Activated CD4-positive, alpha-beta T cell treated with anti-CD3 and anti-CD28 coated beads, Interleukin-10, Interleukin-2, amounts not matched to agents 100 ng/mL and 50 ng/mL, durations not matched to agents 16 hours and 8 hours (primary cell): Measurements from ENCODE around the gene EBF3.

Experiments
- DNase-seq: peaks from one replicate; pipeline ENCODE4 v3.0.0-alpha.2; 2020

The EBF3 gene

DNA sequence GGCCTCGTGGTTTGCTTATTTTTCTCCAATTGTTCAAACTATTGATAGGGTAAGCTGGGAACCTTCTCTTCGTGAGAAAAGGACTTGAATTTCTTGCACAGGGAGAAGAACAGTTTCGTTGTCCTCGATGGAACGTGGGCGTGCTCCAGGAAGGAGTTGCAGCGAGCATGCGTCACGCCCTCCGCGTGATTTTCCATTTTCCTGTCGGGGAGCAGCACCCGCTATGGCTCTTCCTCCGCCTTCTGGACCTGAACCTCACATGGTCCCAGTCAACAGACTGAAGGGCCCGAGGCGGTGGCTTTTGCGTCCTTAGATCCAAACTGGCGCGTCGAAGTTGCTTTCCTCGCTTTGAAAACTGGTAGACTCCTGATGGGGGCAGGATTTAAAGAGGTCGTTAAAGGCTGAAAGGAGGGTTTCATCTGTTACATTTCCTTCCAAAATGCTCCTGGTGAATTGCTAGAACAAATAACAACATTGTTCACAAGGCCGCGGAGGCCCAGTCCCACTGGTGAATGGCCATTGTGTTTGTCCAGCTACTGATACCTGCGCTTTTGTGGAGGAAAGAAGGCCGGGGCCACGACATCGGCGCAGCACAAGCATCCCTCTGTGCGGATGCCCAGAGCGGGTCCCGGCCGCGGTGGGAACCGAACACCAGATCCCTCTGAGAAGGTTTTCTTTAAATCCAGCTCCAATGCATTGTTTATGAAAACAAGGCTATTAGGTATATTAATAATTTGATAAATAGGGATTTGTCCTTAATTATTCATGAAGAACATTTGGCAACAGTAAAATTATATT is 75.9 kb downstream of the EBF3 start:
- no peak for DNase-seq

- DNase-seq, result no peak
These were observed 76.6 kb downstream of the EBF3 start for GRCh38 chr10:129887381-129887905.

- DNase-seq, result no peak
These were observed 77.8 kb downstream of the EBF3 start for GRCh38 chr10:129886263-129886662.

DNA sequence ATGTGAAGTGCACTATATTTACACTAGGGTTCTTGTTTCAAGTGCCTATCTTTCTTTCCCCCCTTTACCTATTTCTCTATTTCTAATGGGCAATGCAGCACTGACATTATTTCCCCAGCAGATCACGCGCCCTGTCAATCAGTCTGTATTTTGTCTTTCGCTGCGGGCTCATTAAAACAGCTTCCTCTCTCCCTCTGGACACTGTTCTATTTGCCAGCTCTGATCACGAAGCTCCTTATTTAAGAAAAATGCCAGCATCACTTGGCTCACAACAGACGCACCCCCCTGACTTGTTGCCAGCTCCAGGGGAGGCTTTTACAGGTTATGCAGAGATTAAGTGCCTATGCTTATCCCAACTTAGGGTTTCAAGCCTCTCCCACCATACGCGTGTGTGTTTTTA is 78.5 kb downstream of the EBF3 start:
- DNase-seq, result no peak

DNA sequence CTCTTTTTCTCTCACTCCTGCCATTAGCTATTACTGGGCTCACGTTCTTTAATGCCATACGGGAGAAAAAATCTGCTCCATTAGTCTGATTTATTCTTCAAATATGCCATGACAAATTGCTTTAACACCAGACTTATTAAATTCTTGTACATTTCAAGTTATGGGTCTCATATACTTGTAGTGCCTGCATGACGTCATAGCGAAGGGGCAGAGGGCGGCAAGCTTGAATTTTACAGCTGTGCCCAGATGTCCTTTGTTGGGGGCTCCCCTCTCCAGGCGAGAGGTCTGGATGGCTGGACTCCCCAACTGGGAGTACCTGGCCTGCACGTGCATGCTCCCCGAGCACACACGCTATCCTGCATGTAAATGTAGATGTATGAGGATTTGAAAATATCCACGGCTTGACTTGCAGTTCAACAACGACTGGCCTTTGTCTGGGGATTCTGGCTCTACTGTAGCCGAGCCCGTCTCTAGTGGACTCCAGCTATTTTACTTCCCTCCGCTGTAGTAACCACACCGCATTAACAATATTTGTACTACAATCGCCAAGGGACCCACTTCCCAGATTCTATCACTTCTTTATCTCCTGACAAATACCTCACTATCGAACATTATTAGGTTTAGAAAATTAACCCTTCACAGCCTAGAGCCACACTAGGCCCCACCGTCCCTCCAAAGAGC is 79.5 kb downstream of the EBF3 start:
- DNase-seq, result no peak

DNA sequence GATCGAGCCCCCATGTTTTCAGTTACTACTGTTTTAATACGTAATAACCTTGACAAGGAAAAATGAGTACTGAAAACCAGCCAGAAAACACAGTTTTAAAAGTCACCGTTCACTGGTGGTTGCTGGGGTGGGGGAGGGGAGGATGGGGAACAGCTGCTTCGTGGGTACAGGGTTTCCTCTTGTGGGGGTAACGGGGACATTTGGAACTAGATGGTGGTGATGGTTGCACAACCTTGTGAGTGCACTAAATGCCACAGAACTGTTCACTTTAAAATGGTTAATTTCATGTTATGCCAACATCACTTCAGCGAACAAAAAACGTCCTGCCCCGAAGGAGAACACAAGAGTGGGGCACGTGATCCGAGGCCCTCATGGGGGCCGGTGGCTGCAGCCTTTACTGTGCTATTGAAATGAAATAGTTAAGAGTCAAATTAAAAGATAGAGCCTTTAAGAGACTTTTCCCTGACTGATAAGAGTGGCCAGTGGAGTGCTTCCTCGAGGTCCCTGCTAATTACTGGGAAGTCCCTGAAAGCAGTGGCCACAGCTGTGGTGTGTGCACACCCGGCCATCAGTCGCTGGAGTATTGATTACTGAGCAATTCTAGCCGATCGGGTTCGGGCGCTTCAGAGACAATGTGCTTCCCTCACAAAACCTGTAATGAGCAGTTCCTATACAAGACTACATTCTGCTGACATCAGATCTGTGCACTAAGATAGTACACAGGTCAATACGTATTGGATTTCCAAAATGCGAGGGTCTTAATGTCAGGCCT is 80.3 kb downstream of the EBF3 start:
- DNase-seq, result no peak

GRCh38 chr10:129883029-129883428 is 81.0 kb downstream of the EBF3 start:
- DNase-seq, result no peak

DNA sequence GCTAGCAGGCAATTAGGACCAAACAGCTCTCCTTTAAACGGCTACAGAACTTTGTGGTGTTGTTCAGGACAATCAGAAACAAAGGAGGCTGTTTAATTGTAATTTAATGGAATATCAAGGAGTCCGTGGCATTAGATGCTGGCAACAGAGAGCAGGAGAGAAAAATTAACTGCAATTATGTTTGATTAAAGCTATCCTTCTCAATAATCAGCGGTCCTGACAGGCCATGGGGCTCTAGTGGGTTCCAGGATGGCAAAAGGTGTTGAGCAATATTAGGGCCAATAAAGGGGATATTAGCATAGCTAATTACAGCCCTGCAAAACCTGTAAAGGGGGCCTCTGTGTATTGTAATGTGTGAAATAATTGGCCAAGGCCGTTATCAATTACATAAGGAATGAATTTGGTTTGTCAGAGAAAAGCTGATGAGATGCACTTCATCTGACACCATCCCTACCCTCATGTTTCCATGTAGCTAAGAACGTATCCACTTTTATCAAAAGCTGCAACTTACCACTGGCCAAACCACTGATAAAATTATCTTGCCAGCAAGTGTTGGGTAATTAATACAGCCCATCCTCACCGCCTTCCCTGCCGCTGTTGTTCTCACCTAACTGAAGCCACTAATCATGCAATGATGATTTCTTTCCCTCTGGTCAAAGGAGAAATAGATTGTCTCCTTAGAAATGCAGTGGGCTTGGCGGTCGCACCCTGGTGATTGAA is 81.6 kb downstream of the EBF3 start:
- no peak for DNase-seq

- no peak for DNase-seq
These were observed 82.4 kb downstream of the EBF3 start for GRCh38 chr10:129881641-129882040.

DNA sequence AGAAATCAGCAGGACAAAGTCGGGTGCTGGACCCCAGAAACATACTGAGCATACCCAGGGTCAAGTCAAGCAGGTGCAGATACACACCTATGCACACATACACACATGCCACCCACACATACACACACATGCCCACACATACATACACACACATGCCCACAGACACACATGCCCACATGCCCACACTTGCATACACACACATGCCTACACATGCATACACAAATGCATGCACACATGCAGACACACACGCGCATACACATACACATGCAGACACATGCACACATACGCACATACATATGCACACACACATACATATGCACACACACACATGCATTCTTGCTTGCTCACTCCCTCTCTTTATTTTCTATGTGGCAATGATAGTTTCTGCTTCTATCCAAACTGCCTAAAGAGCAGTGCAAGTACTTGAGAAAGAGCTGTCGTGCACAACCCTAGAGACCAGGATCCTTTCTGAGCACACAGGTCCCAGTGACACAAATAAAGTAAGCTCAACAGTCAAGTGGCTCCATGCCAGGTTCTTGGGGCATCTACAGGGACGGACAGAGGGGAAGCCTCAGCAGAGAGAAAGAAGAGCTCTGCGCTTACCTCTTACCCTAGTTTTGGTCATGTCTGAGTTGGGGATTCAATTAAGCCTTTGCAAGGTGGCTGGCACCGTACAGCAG is 83.7 kb downstream of the EBF3 start:
- DNase-seq, result no peak

DNA sequence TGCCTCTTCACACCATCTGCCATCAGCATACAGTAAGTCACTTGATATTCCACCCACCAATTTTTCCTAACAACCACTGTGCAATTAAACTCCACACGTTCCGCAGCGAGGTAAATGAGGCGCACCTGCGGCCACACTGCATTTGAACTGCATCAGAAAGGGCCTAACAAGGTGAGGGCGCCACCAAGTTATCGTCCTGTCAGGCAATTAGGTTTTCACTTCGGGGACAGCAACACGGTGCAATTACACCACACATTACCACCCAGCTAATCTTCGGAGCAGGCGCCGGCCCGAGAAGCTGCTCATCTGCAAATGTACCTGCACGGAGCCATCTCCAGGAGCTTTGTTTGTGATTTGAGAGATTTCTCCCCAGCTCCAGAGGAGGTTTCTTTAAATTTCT is 84.4 kb downstream of the EBF3 start:
- no peak for DNase-seq

DNA sequence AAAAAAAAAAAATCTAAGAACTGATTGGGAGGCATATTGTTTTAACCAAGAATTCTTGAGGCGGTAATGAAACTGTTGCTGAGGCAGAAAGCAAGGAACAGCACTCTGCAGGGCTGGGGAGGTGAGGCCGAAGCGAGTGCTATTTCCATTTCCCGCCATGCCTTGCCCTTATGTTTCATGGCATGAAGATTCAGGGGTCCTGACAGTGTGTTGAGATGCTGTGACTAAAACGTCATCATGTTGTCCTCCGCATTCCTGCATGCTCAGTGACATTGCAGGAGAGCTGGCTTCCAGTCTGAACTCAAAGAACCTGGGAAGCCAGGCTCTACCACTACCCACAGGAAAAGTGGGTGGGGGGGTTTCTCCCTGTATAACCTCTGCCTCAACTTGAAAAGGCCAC is 85.2 kb downstream of the EBF3 start:
- no peak for DNase-seq

- peak; percentile 58 for DNase-seq
These were observed 86.2 kb downstream of the EBF3 start for GRCh38 chr10:129877773-129878371.

- DNase-seq, result no peak
These were observed 87.2 kb downstream of the EBF3 start for GRCh38 chr10:129876838-129877237.

GRCh38 chr10:129875993-129876726 is 87.9 kb downstream of the EBF3 start:
- DNase-seq, result no peak

DNA sequence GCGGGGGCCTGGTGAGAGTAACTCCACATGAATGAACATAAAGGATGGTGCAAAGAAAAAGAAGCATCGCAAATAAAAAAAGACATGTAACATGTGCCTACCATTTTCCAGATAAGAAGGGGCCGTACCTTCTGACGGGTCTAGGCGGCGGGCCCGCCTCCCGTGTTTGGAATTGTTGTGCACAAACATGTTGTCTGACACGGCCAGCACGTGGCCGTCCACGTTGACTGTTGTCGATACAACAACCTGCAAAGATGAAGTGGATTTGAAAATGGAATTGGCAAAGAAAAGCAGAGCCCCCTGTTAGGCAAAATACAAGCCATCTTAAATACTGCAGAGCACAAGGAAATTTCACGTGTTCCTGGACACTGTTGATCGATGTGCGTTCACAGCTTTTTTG is 90.7 kb downstream of the EBF3 start:
- DNase-seq, result no peak

DNA sequence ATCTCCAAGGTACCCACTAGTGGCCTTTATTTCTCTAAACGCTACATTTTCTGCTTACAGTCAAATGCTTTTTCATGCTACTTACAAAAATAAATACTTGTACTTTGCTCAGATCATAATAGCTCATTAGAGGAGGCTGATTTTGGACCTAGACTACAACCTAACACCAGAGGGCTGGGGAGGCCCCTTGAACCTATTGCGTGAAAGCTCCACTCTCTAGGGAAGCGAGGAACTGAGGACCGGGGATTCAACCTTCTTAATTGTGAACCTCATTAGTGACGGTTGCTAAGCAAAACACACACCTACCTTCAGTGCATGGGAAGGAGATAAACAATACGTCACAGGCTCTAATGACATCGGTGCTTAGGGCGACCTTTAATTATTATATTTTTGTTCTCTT is 92.1 kb downstream of the EBF3 start:
- no peak for DNase-seq

DNA sequence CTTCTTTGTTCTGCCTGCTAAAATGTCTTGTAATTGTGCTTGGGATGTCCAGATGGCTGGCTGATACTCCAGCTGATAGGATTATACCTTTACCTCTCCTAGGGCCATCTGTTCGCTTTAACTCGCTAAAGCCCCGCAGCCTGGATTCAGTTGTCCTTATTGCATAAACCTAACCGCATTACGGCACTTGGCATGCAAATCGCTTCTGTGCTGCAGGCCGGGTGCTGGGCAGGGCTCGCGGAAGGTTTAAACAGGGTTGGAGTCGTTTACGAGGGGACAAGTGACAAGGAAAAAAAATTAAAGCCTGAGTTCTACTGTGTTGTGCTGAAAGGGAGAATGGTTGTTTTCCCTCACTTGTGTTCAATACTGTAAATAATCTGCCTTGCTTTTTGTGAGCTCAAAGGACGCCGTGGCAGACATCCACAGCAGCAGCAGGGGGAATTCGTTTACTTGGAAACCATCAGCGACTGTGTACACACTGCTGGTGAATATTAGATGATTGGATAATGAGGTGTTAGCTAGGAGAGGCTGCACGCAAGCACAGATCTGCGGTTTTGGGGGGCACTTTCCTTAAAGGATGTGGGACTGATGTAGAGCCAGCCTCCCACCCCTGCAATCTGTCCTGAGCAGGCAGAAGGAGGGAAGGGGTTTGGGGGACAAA is 93.0 kb downstream of the EBF3 start:
- DNase-seq, result no peak

- DNase-seq, result no peak
These were observed 93.7 kb downstream of the EBF3 start for GRCh38 chr10:129870474-129870757.

DNA sequence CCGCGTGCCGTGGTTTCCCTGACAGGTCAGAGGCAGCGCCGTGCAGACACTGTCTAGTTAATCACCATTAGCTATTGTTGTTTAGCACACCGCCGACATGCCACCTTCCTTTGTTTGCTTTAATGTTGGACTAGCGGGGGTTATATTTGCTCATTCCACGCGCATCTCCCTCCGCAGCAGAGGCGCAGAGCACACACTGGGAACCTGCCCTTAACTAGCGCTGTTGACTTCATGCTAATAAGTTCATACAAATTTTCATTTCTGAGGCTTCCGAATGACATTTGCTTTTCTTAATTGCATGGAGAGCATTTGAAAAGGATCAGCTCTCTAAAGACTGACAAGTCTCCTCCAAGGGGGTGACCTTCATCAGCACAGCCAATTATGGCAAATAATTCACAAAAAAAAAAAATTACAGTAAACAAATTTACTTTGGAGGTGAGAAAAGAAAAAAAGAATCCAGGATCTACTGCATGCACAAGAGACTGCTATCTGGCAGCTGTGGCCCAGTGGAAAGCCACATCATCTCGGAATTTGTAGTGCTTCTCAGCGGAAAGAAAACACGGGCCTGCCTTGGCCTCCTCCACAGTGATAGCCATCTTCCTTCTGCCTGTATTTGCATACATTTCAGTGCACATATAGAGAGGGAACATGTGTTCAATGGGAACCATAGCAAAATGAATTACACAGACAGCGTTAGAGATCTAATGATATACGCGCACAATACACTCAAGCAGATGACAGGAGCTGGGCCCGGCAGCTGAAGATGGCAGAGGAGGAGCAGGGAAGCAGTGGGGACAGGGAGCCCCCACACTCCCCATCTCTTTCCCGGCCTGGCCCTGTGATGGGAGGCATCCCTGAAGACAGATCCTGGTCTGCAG is 94.2 kb downstream of the EBF3 start:
- no peak for DNase-seq
